HAP-1 (cell line): ENCODE measurements around the gene SLC35E1.

Experiments
- DNase-seq, 2 experiments: peaks; one replicate each; pipeline ENCODE4 v3.0.0-alpha.2; 2016 to 2020; ENCODE audit warnings: low spot score in 2 of 2
- H3K27me3 ChIP-seq: fragments of 250-450 bp; sonication (Bioruptor Pico); 2 replicates; pipeline ENCODE4 v1.5.1; 2020; ENCODE audit warnings: low read depth, mild to moderate bottlenecking, moderate library complexity
- H3K36me3 ChIP-seq: fragments of 250-450 bp; sonication (Bioruptor Pico); replicated peaks from 2 replicates; pipeline ENCODE4 v1.5.1; 2020; ENCODE audit warnings: mild to moderate bottlenecking
- H3K4me1 ChIP-seq: fragments of 250-450 bp; sonication (Bioruptor Pico); 2 replicates; pipeline ENCODE4 v1.5.1; 2020; ENCODE audit warnings: mild to moderate bottlenecking
- H3K4me3 ChIP-seq: fragments of 250-450 bp; sonication (Bioruptor Pico); 2 replicates; pipeline ENCODE4 v1.5.1; 2020; ENCODE audit warnings: mild to moderate bottlenecking, moderate library complexity
- H3K9me3 ChIP-seq: fragments of 250-450 bp; sonication (Bioruptor Pico); 2 replicates; pipeline ENCODE4 v1.5.1; 2020; ENCODE audit warnings: mild to moderate bottlenecking, moderate library complexity
- in situ Hi-C: fragments of 300-500 bp; cut with MboI; formaldehyde crosslinking; loops from 3 replicates; pipeline ENCODE4 v1.14.3; 2020; ENCODE audit warnings: low sequenced_read_pairs, inconsistent platforms, mixed read lengths

The SLC35E1 gene

DNA sequence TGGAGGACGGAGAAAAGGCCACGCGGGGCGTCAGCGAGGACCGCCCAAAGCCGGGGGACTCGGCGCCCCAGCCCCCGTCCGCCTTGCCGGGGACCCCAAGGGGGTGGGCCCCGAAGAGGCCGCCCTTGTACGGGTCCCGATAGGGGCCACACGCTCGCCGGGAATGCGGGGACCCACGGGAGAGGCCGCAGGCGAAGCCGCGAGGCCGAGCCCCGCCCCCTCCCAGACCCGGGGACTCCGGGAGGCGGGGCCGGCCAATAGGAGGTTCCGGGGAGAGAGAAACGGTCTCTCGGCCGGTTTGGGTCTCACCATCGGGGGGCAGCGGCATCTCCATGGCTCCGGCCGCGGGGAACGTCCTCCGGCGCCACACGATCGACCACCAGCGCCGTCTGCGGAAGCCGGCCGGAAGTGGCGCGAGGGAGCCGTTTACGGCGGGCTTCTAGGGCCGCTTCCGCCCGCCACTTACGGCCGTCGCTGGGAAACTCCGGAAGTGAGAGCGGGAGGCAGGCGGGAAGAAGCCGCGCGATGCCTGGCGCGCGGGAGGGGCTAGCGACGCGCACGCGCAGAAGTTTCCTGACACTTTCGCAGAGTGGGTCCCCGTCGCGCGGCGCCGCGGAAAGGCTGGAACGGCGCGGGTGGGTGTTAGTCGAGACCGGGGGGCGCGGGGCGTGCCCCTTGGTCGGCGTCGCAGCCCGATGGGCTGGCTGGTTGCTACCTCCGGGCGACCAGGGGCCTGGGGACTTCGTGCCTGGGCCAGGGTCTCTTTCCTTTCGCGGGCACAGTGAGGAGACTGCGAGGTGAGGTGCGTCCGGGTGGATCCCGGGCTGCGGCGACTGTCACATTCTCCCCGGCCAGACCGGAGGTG lies 29.9 kb downstream of the SLC35E1 start, which contains the start of gene CHERP:
CHERP (minus strand) TSS at position 393 of the 865 bp plus-strand sequence; CDS start at position 334, 59 bp downstream.
- H3K36me3 ChIP-seq = peaks cover 49% of the 10 kb centered on the region
- peak; percentile 93 to 94 for DNase-seq
- H3K4me1 ChIP-seq = peaks cover 8% of the 10 kb centered on the region
- H3K27me3 ChIP-seq = no peaks in the 10 kb centered on the region
- peak within 1 kb of the TSS; percentile 99 for H3K4me3 ChIP-seq
- in situ Hi-C loops = no loop called here
- H3K9me3 ChIP-seq = no peaks in the 10 kb centered on the region

DNA sequence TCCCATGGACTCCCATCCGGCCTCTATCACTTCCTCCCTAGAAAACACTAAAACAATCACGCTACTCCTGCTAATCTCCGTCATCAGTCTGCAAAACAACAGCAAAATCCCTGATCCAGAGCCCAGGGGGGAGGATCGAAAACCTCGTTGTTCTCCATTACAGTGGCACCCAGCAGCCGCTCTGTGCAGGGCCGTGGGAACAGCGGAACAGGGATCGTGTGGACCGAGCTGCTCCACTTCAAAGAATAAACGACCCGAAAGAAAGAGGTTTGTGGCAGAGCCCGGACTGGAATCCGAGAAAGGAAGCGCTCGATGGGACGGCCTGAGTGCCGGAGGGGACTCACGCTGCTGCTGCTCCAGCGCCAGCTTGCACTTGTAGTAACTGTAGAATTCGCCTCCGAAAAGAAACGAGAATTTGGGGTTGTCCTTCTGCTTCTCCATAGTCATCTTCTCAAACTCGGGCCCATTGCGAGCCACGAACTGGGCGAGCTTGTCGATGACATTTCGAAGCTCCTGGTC lies 30.6 kb downstream of the SLC35E1 start:
- peaks cover 54% of the 10 kb centered on the region for H3K36me3 ChIP-seq
- peak overlapping the region; percentile 99 for H3K4me3 ChIP-seq
- H3K4me1 ChIP-seq = peaks cover 8% of the 10 kb centered on the region
- H3K9me3 ChIP-seq = no peaks in the 10 kb centered on the region
- in situ Hi-C loops = no loop called here
- no peak for DNase-seq
- no peaks in the 10 kb centered on the region for H3K27me3 ChIP-seq

DNA sequence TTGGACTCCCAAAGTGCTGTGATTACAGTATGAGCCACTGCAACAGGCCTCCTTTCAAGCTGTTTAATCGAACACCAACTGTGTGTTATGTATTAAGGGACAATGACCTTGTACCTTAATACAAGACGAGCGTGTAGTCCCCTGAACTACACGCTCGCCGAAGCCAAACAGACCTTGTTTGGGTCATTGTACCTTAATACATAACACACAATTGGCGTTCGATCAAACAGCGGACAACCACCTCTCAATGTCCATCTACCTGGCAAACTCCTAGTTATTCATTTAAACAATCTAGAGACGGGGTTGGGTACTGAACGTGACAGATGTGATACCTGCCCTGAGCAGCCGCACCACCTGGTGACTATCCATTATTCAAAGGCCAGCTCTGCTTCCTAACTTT lies 31.3 kb downstream of the SLC35E1 start:
- Histone ChIP-seq H3K36me3 (peaks cover 60% of the 10 kb centered on the region), H3K4me1 (peaks cover 8% of the 10 kb centered on the region)

DNA sequence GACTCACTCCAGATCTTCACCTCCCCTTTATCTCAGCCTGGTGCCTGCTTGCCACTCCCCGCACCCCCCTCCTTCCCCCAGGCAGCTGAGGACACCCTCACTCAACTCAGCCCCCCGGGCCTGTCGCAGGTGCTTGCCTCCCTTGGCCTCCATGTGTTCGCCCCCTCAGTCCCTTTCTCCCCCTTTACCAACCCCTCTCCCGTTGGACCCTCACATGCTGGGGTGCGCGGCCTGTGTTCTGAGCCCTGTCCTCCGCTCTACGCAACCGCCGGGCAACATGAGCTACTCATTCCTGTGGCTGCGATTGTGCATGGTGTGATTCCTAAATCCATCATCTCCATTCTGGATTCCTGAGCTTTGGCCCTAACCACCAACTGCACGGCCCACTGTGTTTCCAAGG lies 35.1 kb downstream of the SLC35E1 start:
- Histone ChIP-seq H3K36me3 (peaks cover 93% of the 10 kb centered on the region), H3K4me1 (no peaks in the 10 kb centered on the region), H3K4me3 (no peak overlapping the region), H3K27me3 (no peaks in the 10 kb centered on the region), H3K9me3 (no peaks in the 10 kb centered on the region)
- in situ Hi-C loops = no loop called here
- DNase-seq = no peak

More for the DNA sequence above, 31.3 kb downstream of the SLC35E1 start:
- Histone ChIP-seq H3K27me3 (no peaks in the 10 kb centered on the region), H3K4me3 (peak overlapping the region; percentile 99), H3K9me3 (no peaks in the 10 kb centered on the region)
- DNase-seq = no peak
- in situ Hi-C loops = no loop called here

DNA sequence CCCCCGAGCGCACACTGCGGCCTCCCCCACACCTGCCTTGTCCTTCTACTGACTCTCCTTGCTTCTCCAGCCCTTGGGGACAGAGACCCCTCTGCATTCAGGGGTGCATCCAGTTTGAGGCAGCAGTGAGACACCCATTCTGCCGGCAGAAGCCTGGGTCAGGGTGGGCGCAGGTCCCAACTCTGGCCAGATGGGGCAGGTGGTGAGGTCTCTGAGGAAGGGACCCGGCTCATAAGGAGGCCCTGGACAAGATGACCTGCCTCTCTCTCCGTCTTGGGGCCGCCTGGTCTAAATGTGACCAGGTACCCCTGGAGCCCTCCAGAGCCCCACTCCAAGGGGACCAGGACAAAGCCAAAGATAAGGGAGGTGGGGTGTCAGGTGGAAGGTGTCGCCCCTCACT lies 36.1 kb downstream of the SLC35E1 start:
- Histone ChIP-seq H3K4me1 (no peaks in the 10 kb centered on the region), H3K9me3 (no peaks in the 10 kb centered on the region), H3K4me3 (no peak overlapping the region), H3K36me3 (peaks cover 95% of the 10 kb centered on the region), H3K27me3 (no peaks in the 10 kb centered on the region)
- no peak for DNase-seq
- in situ Hi-C loops = no loop called here

DNA sequence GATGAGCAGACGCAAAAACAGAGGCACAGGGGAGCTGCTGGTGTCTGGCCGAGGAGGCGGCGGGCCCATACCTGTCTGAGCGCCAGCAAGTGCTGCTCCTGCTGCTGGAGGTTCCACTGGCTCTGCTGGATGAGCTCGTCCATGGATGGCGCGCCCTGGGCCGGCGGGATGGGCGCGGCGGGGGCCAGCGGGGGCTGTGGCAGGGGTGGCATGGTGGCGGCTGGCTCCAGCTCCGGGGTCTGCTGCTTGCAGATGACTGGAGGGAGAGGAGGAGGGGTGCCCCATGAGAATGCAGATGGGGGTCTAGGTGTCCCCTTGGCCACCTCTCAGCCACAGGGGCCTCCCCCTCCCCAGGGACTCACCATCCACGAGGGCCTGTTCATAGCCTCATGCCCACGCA lies 36.8 kb downstream of the SLC35E1 start:
- no peaks in the 10 kb centered on the region for H3K27me3 ChIP-seq
- no peak for DNase-seq
- in situ Hi-C loops = no loop called here
- H3K4me3 ChIP-seq = no peak overlapping the region
- peaks cover 96% of the 10 kb centered on the region for H3K36me3 ChIP-seq
- H3K9me3 ChIP-seq = no peaks in the 10 kb centered on the region
- H3K4me1 ChIP-seq = no peaks in the 10 kb centered on the region

DNA sequence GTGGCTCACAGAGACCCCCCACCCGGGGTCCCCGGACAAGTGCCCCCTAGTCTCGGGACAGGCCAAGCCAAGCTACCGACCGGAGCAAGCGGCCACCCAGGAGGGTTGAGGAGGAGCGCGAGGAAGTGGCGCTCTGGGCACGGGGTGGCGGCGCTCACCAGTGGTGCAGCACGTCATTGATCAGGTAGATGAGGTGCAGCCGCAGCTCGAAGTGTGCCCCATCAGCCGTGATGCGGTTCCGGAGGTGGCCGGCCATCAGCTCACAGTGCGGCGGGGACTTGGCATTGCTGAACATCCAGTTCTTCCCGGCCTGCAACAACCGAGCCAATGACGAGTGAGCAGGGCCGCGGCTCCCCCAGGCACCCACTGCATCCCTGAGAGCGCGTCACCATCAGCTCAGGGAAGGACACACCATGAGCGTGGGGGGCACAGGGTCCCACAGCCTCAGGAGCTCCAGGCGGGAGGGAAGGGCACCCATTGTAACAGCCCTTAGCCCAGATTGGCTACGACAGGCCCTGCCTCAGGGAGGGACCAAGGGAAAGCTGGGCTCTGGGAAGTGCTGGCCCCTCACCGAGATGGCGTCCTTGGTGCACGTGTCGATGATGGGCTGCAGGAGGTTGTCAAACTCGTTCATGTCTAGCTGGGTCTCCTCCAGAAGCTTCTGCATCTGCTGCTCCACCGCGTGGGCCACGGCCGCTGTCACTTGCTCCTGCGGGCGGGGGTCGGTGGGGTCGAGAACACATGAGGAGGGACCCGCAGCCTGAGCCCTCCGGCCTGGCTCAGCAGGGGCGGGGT lies 39.6 kb downstream of the SLC35E1 start:
- H3K4me3 ChIP-seq = no peak overlapping the region
- in situ Hi-C loops = no loop called here
- H3K9me3 ChIP-seq = no peaks in the 10 kb centered on the region
- DNase-seq = no peak
- no peaks in the 10 kb centered on the region for H3K4me1 ChIP-seq
- H3K36me3 ChIP-seq = peaks cover 98% of the 10 kb centered on the region
- H3K27me3 ChIP-seq = no peaks in the 10 kb centered on the region

DNA sequence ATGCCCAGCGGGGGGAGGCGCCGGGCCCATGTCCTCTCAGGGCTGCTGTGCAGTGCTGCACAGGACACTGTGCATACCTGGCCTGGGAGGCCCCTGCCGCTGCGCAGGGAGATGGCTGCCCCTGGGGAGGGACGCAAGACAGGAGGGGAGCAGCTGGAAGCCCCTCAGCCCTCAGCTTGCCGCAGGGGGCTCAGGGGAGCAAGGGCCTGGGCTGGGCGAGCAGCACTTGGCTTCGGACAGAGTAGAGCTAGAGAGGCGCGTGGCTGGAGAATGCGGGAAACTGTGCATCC lies 40.9 kb downstream of the SLC35E1 start:
- H3K27me3 ChIP-seq = no peaks in the 10 kb centered on the region
- H3K4me3 ChIP-seq = no peak overlapping the region
- in situ Hi-C loops = no loop called here
- no peaks in the 10 kb centered on the region for H3K9me3 ChIP-seq
- no peaks in the 10 kb centered on the region for H3K4me1 ChIP-seq
- peaks cover 100% of the 10 kb centered on the region for H3K36me3 ChIP-seq
- no peak for DNase-seq

DNA sequence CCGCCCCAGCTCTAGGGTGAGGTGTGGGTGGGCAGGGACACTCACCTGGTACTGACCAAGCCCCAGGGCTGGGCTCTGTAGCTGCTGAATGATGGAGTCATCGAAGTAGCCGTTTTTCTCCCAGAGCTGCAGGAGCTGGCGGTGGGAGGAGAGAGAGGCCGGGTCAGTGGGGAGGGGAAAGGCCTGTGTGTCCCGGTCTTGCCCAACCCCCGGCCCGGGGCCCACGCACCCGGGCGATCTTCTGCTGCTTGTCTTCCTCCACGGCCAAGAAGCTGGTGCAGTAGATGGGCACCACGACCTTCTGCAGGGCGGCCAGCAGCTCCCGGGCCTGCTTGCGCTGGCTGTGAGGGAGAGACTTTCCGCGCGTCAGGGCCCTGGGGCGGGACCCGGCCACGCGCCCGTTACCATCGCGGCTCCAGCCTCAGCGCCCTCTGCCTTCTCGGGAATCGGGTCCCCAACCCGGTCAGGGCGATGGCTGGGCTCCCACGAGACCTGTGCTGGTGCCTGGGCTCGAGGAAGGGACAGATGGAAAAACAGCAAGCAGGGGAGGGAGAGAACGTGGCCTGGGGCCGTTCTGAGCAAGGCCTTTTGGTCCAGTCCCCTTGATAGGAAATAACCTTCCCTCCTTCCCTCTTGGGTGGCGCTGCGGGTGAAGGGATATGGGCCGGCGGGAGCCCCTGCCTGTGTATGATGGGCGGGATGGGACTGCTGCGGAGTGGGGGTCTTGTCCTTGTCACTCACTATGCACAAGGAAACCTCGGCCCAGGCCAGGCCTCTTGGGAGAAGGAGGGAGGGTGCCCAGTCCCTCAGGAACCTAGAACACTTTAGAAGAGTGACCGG lies 41.5 kb downstream of the SLC35E1 start:
- peaks cover 100% of the 10 kb centered on the region for H3K36me3 ChIP-seq
- no peak for DNase-seq

DNA sequence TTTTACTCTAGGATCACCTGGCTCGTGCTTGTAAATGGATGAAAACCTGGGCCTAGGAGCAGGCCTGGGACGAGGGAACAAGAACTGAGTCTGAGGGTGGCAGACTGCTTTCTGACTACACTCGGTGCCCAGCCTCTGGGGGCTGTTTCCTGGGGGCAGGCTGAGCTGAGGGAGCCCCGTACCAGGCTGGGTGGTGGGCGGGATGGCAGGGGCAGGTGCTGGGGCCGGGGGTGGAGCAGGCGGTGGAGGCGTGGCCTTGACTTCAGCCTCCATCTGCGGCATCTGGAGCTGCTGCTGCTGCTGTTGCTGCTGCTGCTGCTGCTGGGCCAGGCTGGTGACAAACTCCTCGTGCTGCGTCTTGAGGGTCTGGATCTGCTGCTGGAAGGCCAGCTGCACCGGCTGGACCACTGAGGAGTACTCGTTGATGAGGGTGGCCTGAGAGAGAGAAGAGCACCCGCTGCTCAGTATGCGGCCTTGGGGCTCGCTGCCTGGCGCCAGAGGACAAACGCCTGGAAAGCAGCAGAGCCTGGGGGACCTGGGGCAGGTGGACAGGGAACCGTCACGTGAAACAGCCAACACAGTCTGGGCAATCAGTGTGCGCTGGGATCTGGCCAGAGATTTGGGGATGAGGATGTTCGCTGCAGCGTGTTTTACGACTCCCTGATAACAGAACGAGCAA lies 42.6 kb downstream of the SLC35E1 start:
- Histone ChIP-seq H3K36me3 (peaks cover 100% of the 10 kb centered on the region), H3K4me1 (no peaks in the 10 kb centered on the region), H3K27me3 (no peaks in the 10 kb centered on the region), H3K9me3 (no peaks in the 10 kb centered on the region), H3K4me3 (no peak overlapping the region)
- in situ Hi-C loops = no loop called here
- no peak for DNase-seq

More for the DNA sequence above, 41.5 kb downstream of the SLC35E1 start:
- Histone ChIP-seq H3K4me1 (no peaks in the 10 kb centered on the region), H3K27me3 (no peaks in the 10 kb centered on the region), H3K9me3 (no peaks in the 10 kb centered on the region), H3K4me3 (no peak overlapping the region)
- in situ Hi-C loops = no loop called here

DNA sequence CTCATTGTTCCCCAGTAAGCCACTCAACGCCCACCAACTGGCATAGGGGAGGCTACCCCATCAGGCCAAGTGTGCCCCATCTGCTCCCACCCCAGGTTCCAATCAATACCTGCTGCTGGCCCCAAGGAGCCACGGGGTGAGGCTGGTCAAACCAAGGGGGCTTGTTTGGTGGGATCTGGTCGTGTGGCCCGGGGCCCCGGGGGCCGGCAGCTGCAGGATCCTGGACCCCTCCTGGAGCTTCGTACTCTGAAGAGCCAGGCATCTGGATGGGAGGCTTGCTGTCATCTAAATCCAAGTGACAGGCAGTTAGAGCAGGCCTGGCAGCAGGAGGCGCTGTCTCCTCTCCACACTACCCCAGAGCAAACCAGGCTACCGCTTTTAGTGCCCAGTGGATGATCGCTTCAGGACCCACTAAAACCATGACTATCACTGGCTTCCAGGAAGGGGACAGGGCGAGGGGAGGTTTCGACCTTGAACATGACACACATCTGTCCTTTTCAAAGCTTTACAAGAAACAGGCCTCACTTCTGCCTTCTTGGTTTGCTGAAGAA lies 44.2 kb downstream of the SLC35E1 start:
- DNase-seq = peak; percentile 13 to 59
- in situ Hi-C loops = no loop called here
- no peaks in the 10 kb centered on the region for H3K27me3 ChIP-seq

DNA sequence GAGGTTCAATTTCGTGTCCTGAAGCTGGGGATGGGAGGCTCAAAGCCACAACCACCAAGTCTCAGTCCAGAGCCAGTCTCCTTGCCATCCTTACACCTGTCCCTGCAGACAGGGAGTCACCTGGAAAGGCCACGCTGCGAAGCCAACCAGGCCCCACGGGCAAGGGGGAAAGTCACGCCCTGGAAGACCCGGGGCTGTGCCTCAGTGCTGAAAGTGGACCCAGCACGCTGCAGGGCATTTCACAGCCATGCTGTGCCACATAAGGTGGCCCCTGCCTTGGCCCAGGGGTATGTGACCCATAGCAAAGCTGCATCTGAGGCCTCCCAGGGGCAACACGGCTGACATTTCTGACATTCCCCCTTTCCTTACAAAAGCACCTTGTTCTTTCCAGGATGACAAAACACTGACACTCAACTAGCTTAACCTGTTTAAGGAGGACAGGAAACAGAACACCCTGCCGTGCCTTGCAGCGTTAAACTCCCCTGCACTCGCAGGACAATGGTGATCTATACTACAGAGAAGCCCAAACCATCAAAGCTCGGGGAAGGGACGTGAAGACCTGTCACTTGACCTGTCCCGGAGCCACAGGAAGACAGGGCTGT lies 44.8 kb downstream of the SLC35E1 start:
- peaks cover 100% of the 10 kb centered on the region for H3K36me3 ChIP-seq
- H3K9me3 ChIP-seq = no peaks in the 10 kb centered on the region
- no peak for DNase-seq
- no peak overlapping the region for H3K4me3 ChIP-seq
- H3K27me3 ChIP-seq = no peaks in the 10 kb centered on the region
- in situ Hi-C loops = no loop called here
- no peaks in the 10 kb centered on the region for H3K4me1 ChIP-seq

More for the DNA sequence above, 44.2 kb downstream of the SLC35E1 start:
- Histone ChIP-seq H3K4me1 (no peaks in the 10 kb centered on the region), H3K36me3 (peaks cover 100% of the 10 kb centered on the region), H3K9me3 (no peaks in the 10 kb centered on the region), H3K4me3 (no peak overlapping the region)
